ENCODE results near the gene CAPZB. TPM values are rescaled to one million over a fixed set of nuclear protein-coding genes. Genes with fewer than 3 reads are reported as not detected.

CAPZB gene
- total RNA-seq, 1 donor from 2014 or later = 102 TPM

DNA sequence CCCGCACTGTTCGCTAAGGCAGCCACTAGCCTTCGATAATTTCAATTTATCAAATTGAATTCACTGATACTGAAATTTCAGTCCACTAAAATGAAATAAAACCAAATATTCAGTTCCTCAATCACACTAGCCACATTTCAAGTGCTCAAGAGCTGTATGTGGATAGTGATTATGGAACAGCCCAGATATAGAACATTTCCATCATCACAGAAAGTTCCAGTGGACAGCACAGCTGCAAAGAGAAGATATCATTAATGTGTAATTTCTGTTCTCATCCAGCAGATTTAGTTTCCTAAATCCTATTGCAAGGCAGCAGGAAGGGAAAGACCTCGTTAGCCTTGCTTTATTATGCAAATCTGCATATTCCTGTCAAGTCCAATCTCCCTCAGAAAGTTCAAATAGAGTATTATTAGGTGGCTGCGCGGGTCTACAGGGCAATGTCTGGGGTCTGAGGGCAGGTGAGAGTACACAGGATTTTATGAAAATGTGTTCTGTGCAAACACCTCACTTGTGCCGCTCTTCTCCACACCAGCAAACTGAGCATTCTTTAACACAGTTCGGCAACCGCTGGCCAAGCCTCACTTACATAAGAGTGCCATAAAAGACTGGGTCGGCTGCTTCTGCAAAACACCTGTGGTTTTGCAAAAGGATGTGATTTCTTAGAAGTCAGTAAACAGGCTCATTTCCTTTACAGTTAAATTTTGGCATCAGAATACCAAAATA lies 22.4 kb downstream of the CAPZB start:
- no peak overlapping the region for H3K27ac ChIP-seq

DNA sequence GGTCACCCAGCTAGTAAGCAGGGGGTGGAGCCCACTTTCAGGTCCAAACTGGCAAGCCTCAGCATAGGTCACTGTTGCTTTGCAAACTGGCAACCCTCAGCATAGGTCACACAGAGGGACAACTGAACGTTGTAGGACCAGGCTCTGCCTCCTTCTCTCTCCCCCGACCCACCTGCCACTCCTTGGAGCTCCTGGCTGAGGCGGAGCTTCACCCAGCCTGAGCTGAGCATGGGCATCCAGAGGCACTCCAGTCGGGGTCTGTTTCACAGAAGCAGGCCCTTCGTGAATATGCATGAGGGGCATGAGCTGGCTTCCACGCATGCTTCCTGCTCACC lies 24.2 kb downstream of the CAPZB start:
- no peaks in the 10 kb centered on the region for H3K36me3 ChIP-seq
- no peak for DNase-seq (ENCODE audit: low spot score in 2 of 2)
- H3K4me1 ChIP-seq = peaks cover 0 to 56% of the 10 kb centered on the region in 2 donors
- TF ChIP-seq, protein P1, sequence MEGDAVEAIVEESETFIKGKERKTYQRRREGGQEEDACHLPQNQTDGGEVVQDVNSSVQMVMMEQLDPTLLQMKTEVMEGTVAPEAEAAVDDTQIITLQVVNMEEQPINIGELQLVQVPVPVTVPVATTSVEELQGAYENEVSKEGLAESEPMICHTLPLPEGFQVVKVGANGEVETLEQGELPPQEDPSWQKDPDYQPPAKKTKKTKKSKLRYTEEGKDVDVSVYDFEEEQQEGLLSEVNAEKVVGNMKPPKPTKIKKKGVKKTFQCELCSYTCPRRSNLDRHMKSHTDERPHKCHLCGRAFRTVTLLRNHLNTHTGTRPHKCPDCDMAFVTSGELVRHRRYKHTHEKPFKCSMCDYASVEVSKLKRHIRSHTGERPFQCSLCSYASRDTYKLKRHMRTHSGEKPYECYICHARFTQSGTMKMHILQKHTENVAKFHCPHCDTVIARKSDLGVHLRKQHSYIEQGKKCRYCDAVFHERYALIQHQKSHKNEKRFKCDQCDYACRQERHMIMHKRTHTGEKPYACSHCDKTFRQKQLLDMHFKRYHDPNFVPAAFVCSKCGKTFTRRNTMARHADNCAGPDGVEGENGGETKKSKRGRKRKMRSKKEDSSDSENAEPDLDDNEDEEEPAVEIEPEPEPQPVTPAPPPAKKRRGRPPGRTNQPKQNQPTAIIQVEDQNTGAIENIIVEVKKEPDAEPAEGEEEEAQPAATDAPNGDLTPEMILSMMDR (IDR thresholded peaks at IDR 0.05) = no peak
- no peaks in the 10 kb centered on the region for H3K27me3 ChIP-seq
- intact Hi-C loops (cut with DNase I) = no loop called here
- no peak overlapping the region for H3K4me3 ChIP-seq
- no peak overlapping the region for H3K27ac ChIP-seq
- H3K9me3 ChIP-seq = no peaks in the 10 kb centered on the region

More for the DNA sequence above, 22.4 kb downstream of the CAPZB start:
- Histone ChIP-seq H3K4me3 (no peak overlapping the region), H3K4me1 (peaks cover 0 to 45% of the 10 kb centered on the region in 2 donors), H3K36me3 (no peaks in the 10 kb centered on the region), H3K27me3 (no peaks in the 10 kb centered on the region), H3K9me3 (no peaks in the 10 kb centered on the region)
- TF ChIP-seq, protein P1 (IDR thresholded peaks at IDR 0.05) = no peak
- intact Hi-C loops (cut with DNase I) = no loop called here
- DNase-seq (ENCODE audit: low spot score in 2 of 2) = no peak

- Histone ChIP-seq H3K4me1 (peaks cover 3 to 57% of the 10 kb centered on the region in 2 donors), H3K4me3 (no peak overlapping the region), H3K27ac (no peak overlapping the region), H3K36me3 (no peaks in the 10 kb centered on the region), H3K27me3 (no peaks in the 10 kb centered on the region), H3K9me3 (no peaks in the 10 kb centered on the region)
- TF ChIP-seq, protein P1 (IDR thresholded peaks at IDR 0.05) = no peak
- no peak for DNase-seq (ENCODE audit: low spot score in 2 of 2)
- intact Hi-C loops (cut with DNase I) = no loop called here
Measured at GRCh38 chr1:19460535-19461219, 24.7 kb downstream of the CAPZB start.

GRCh38 chr1:19458815-19459417 lies 26.4 kb downstream of the CAPZB start:
- Histone ChIP-seq H3K27me3 (no peaks in the 10 kb centered on the region), H3K27ac (peak overlapping the region; percentile 21 to 44), H3K4me3 (no peak overlapping the region), H3K36me3 (no peaks in the 10 kb centered on the region), H3K9me3 (no peaks in the 10 kb centered on the region), H3K4me1 (peaks cover 19 to 72% of the 10 kb centered on the region in 2 donors)
- TF ChIP-seq, protein P1 (IDR thresholded peaks at IDR 0.05) = no peak
- DNase-seq (ENCODE audit: low spot score in 2 of 2) = no peak
- intact Hi-C loops (cut with DNase I) = no loop called here

GRCh38 chr1:19457607-19458006 lies 27.7 kb downstream of the CAPZB start:
- intact Hi-C loops (cut with DNase I) = no loop called here
- Histone ChIP-seq H3K27me3 (no peaks in the 10 kb centered on the region), H3K4me1 (peaks cover 28 to 76% of the 10 kb centered on the region in 2 donors), H3K27ac (peak overlapping the region; percentile 62 to 93), H3K36me3 (no peaks in the 10 kb centered on the region), H3K9me3 (no peaks in the 10 kb centered on the region), H3K4me3 (no peak overlapping the region)
- no peak for DNase-seq (ENCODE audit: low spot score in 2 of 2)
- TF ChIP-seq, protein P1 (IDR thresholded peaks at IDR 0.05) = no peak
